Tongue (tissue), 3 donors: Measurements from ENCODE around the gene CDX2. TPM values are rescaled to one million over a fixed set of nuclear protein-coding genes. Genes with fewer than 3 reads are reported as not detected.

ENCODE experiments used
- DNase-seq: peaks from one replicate; pipeline ENCODE4 v3.0.0-alpha.2; 2015
- small RNA-seq: library from RNA; depleted of rRNA; stranded (forward); fragments of <200 nt; gene quantifications from one replicate; pipeline ENCODE3, GENCODE V24; 2014; ENCODE audit warnings: low replicate concordance
- total RNA-seq: library from RNA; depleted of rRNA; stranded (reverse); fragments of >200 nt; gene quantifications from one replicate; pipeline ENCODE4 v1.2.3, GENCODE V29; 2014

Gene CDX2
- total RNA-seq, 1 donor from 2014 or later, result not detected

DNA sequence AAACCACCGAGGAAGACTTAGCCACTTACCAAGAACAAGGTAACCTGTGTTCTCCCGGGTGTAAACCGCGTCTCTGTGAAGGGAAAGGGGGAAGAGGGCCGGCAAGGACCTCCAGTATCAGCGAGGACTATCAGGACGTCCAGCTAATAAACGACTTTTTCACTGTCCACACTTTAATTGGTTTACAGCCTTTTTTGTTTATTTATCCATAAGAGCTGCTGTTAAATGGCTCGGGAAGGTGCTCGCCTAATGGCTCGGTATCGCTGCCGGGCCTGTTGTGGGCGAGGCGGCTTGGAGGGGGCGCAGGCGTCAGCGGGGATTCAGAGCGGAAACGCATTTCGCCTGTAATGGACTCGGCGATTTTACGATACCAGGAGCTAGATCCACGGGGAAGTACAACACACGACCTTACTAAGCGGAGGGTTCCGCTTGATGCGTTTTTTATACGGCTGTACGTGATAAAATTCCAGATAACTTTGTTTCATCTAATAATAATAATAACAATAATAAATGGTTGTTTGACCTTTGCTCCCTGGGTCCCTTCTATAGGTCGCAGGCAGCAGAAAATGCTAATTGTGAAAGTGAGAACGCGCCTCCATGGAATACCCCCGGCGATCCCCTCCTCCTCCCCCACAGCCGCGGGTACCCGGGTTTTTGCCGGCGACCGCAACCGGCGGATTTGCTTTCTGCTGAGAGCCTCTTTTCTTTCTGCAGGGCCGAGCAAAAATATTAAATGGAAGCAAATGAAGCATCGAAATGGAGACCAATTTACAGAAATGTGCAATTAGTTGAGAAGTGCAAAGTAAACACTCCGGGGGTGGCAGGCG is 51.8 kb downstream of the CDX2 start:
- no peak for DNase-seq

DNA sequence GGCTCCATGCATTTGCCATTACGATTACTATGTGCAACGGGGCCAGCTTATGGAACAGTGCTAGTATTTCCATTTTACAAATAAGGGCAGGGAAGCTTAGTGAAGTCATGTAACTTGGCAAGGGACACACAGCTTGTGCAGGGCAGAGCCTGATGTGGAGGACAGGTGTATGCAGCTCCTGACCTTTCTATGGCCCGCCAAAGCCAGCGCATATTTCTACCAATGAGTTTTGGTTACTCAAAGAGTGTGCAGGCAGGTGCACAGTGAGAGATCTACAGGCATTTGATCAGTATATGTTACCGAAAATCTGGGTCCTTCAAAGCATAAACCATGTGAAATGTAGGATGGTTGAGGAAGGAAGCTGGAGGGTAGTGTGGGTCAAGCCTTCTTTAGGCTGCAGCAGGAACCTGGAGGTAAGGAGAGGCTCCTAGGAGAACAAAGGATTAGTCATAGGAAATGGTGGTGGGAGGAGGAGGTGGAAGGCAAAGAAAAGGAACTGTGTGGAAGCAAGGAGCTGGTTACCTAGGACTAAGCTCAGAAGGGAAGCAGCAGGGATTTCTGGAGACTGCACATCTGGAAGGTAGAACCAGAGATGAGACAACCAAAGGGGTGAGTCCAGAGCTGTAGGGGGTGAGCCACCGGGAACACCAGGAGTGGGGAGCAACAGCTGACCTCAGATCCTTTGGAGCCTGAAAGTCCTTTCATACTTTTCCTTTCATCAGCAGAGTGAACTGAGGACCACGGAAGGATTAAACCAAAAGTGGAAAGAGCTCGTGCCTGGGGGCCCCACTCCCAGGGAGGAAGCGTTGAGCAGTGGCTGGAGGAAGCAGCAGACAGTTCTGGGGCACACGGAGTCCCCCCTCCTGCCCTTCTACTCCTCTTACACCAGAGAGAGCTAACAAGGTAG is 53.6 kb downstream of the CDX2 start:
- DNase-seq, result no peak

DNA sequence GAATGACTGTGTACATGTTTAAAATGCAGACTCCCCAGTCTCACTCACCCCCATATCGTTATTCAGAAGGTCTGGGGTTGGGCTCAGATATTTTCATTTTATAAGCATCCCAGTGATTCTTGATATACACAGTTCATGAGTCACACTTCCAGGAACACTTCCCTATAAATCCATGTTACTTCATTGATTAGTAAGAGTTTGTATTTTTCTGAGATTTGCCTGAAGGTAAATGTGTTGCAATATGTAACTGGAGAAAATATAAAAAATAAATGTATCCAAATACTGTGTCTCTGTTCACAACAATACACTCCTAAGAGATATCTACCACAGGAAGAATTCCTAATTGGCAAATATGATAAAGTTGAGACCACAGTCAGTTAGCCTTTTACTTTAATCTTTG is 56.0 kb downstream of the CDX2 start:
- no peak for DNase-seq

GRCh38 chr13:27911521-27911920 is 57.6 kb downstream of the CDX2 start:
- DNase-seq, result no peak

Small RNAs within 50 kb of the gene (small RNA-seq; reads per million reads assigned to genes)
- not detected for gene ATP5F1EP2
- gene RN7SL272P, result not detected

Other genes starting within 250 kb of the CDX2 start
- gene GSX1, start 176.8 kb downstream of the CDX2 start, total RNA-seq, result not detected
- not detected for gene PDX1, start 49.3 kb downstream of the CDX2 start, total RNA-seq
- gene URAD, start 19.4 kb upstream of the CDX2 start, total RNA-seq, result not detected
- 0.62 TPM for gene FLT3, start 131.3 kb upstream of the CDX2 start, total RNA-seq
- gene PAN3, start 169.2 kb upstream of the CDX2 start, total RNA-seq, result 44.2 TPM